Testis (tissue), 3 donors: ENCODE results near the gene ZNF416. TPM values are rescaled to one million over a fixed set of nuclear protein-coding genes. Genes with fewer than 3 reads are reported as not detected.

Experiments used
- DNase-seq: peaks from one replicate; pipeline ENCODE4 v3.0.0-alpha.2; 2019
- H3K27ac ChIP-seq, 2 donors: fragments of 200-600 bp; sonication (generic); one replicate each; pipeline ENCODE4 v1.5.1; 2019
- H3K27me3 ChIP-seq: fragments of 200-600 bp; sonication (generic); one replicate; pipeline ENCODE4 v1.5.1; 2019
- H3K36me3 ChIP-seq: fragments of 200-600 bp; sonication (generic); one replicate; pipeline ENCODE4 v1.5.1; 2017; ENCODE audit warnings: low read depth; ENCODE audit errors: missing control alignments
- H3K4me1 ChIP-seq: fragments of 200-600 bp; sonication (generic); one replicate; pipeline ENCODE4 v1.5.1; 2019
- H3K4me3 ChIP-seq, 2 donors: fragments of 200-600 bp; sonication (generic); one replicate each; pipeline ENCODE4 v1.5.1; 2017 to 2019
- H3K9me3 ChIP-seq: fragments of 200-600 bp; sonication (generic); one replicate; pipeline ENCODE4 v1.5.1; 2017
- CTCF ChIP-seq, 3 experiments: fragments of 450-650 bp in 2 of 3; fragments of 200-600 bp in 1 of 3; sonication (generic) in 1 of 3; IDR thresholded peaks; one replicate each; pipeline ENCODE4 v1.5.1; 2016 to 2019; ENCODE audit warnings: antibody characterized with exemption in 3 of 3, mild to moderate bottlenecking in 2 of 3, moderate library complexity in 1 of 3
- POLR2A ChIP-seq: fragments of 450-650 bp; IDR thresholded peaks from one replicate; pipeline ENCODE4 v1.6.1; 2017; ENCODE audit warnings: antibody characterized with exemption, mild to moderate bottlenecking, moderate library complexity
- WGBS, 2 donors: methylation state at CpG; one replicate each; pipeline ENCODE4 v1.1.5; 2018; 5-methylcytosine and 5-hydroxymethylcytosine counted together
- intact Hi-C: fragments of 100-400 bp; cut with DNase I; formaldehyde crosslinking; loops from one replicate; pipeline ENCODE4 v1.15.1; 2023; ENCODE audit warnings: low total_unique reads
- polyA plus RNA-seq: library from polyadenylated mRNA; stranded (reverse); fragments of 350-450 nt; fragmentation: Illumina TruSeq; extraction: RNeasy Lipid Tissue Mini Kit (QIAGEN cat#74804); gene quantifications from one replicate; pipeline ENCODE4 v1.2.3, GENCODE V29; 2014; ENCODE audit warnings: low read depth, low replicate concordance; ENCODE audit not compliant: insufficient read depth
- total RNA-seq, 2 donors: library from RNA; depleted of rRNA; stranded (reverse); fragments of >200 nt; gene quantifications; one replicate each; pipeline ENCODE4 v1.2.3, GENCODE V29; 2016

ZNF416 gene
- total and polyA plus RNA-seq, 3 donors from 2014 or later: 8.7 to 10.9 (median 9.4) TPM

GRCh38 chr19:57587529-57587928, 8.8 kb upstream of the ZNF416 start:
- no peaks in the 10 kb centered on the region for H3K27me3 ChIP-seq
- H3K36me3 ChIP-seq: peaks cover 3% of the 10 kb centered on the region
- no peaks in the 10 kb centered on the region for H3K4me1 ChIP-seq
- H3K9me3 ChIP-seq: no peaks in the 10 kb centered on the region
- WGBS, 2 donors: 95 to 96% methylated on average over 1 of the region's 1 CpG
- H3K27ac ChIP-seq: no peak overlapping the region
- DNase-seq: no peak
- TF ChIP-seq CTCF (IDR thresholded peaks at IDR 0.05): no peak
- intact Hi-C loops: no loop called here
- no peak overlapping the region for H3K4me3 ChIP-seq

- no peak for TF ChIP-seq CTCF (IDR thresholded peaks at IDR 0.05)
- TF ChIP-seq POLR2A: no peak
- Histone ChIP-seq H3K27ac (peak within 1 kb of the TSS in 1 of 2 donors; percentile 28), H3K4me1 (no peaks in the 10 kb centered on the region), H3K36me3 (no peaks in the 10 kb centered on the region), H3K27me3 (no peaks in the 10 kb centered on the region), H3K4me3 (peak within 1 kb of the TSS; percentile 55 to 73), H3K9me3 (no peaks in the 10 kb centered on the region)
- peak; percentile 97 for DNase-seq
- intact Hi-C loops: no loop called here
- 3% methylated on average over 61 of the region's 76 CpGs; no CpG with 5 or more reads in 1 of the 2 donors for WGBS, 2 donors
Observed at GRCh38 chr19:57583521-57584416, 5.1 kb upstream of the ZNF416 start, which contains the start of gene ZIK1. Gene ZIK1 (plus strand): TSS chr19:57584145. CDS start chr19:57584357, 212 bp downstream.

- Histone ChIP-seq H3K27ac (peak overlapping the region in 1 of 2 donors; percentile 28), H3K9me3 (no peaks in the 10 kb centered on the region), H3K36me3 (no peaks in the 10 kb centered on the region), H3K27me3 (no peaks in the 10 kb centered on the region), H3K4me3 (peak overlapping the region; percentile 55 to 73), H3K4me1 (no peaks in the 10 kb centered on the region)
- DNase-seq: no peak
- no peak for TF ChIP-seq CTCF (IDR thresholded peaks at IDR 0.05)
- no peak for TF ChIP-seq POLR2A
- WGBS, 2 donors: 17 to 22% methylated on average over 8 to 21 of the region's 21 CpGs
- intact Hi-C loops: no loop called here
Observed at GRCh38 chr19:57583104-57583520, 4.4 kb upstream of the ZNF416 start.

GRCh38 chr19:57576661-57577060, 2.0 kb downstream of the ZNF416 start:
- Histone ChIP-seq H3K27ac (no peak overlapping the region), H3K9me3 (no peaks in the 10 kb centered on the region), H3K4me3 (no peak overlapping the region), H3K4me1 (peaks cover 5% of the 10 kb centered on the region), H3K36me3 (no peaks in the 10 kb centered on the region), H3K27me3 (no peaks in the 10 kb centered on the region)
- DNase-seq: no peak
- intact Hi-C loops: no loop called here
- TF ChIP-seq POLR2A: no peak
- TF ChIP-seq CTCF (IDR thresholded peaks at IDR 0.05): no peak
